Loucy (cell line): Measurements from ENCODE around the gene IKBKG.

Experiments used
- H2AFZ ChIP-seq: fragments of 200-600 bp; sonication (generic); 2 replicates; pipeline ENCODE4 v1.6.0; 2016; ENCODE audit warnings: antibody characterized with exemption, mild to moderate bottlenecking, low read length, moderate library complexity
- H3F3A ChIP-seq: fragments of 200-600 bp; 2 replicates; pipeline ENCODE4 v1.6.0; 2016; ENCODE audit warnings: antibody characterized with exemption, low read depth, mild to moderate bottlenecking
- H3K27me3 ChIP-seq: fragments of 200-600 bp; sonication (generic); 2 replicates; pipeline ENCODE4 v1.6.1; 2014; ENCODE audit warnings: low read length, mild to moderate bottlenecking; ENCODE audit not compliant: insufficient read depth, poor library complexity, severe bottlenecking
- H3K36me3 ChIP-seq: fragments of 200-600 bp; sonication (generic); 2 replicates; pipeline ENCODE4 v1.6.1; 2016; ENCODE audit warnings: low read length; ENCODE audit not compliant: insufficient read depth
- H3K4me1 ChIP-seq: fragments of 200-600 bp; sonication (generic); 2 replicates; pipeline ENCODE4 v1.5.1; 2014; ENCODE audit warnings: low read length, mild to moderate bottlenecking; ENCODE audit not compliant: insufficient read depth, poor library complexity, severe bottlenecking
- H3K4me2 ChIP-seq: fragments of 200-600 bp; sonication (generic); 2 replicates; pipeline ENCODE4 v1.6.0; 2014; ENCODE audit warnings: antibody characterized with exemption, low read length, low read depth, mild to moderate bottlenecking; ENCODE audit not compliant: poor library complexity, severe bottlenecking
- H3K4me3 ChIP-seq: fragments of 200-600 bp; sonication (generic); 2 replicates; pipeline ENCODE4 v1.5.1; 2014; ENCODE audit warnings: low read length, mild to moderate bottlenecking, mixed read lengths; ENCODE audit not compliant: poor library complexity, severe bottlenecking
- H3K79me2 ChIP-seq: fragments of 200-600 bp; sonication (generic); 2 replicates; pipeline ENCODE4 v1.6.1; 2014; ENCODE audit warnings: low read length; ENCODE audit not compliant: insufficient read depth
- H3K9ac ChIP-seq: fragments of 200-600 bp; sonication (generic); 2 replicates; pipeline ENCODE4 v1.6.0; 2014; ENCODE audit warnings: mild to moderate bottlenecking, low read depth, low read length, moderate library complexity; ENCODE audit not compliant: poor library complexity, severe bottlenecking
- H3K9me2 ChIP-seq: fragments of 200-600 bp; sonication (generic); replicated peaks from 2 replicates; pipeline ENCODE4 v1.6.1; 2016; ENCODE audit warnings: low read depth, low read length, mixed read lengths
- H3K9me3 ChIP-seq: fragments of 200-600 bp; sonication (generic); 2 replicates; pipeline ENCODE4 v1.6.1; 2014; ENCODE audit warnings: mild to moderate bottlenecking, antibody characterized with exemption, low read length, low read depth; ENCODE audit not compliant: insufficient read depth
- H4K20me1 ChIP-seq: fragments of 200-600 bp; sonication (generic); 2 replicates; pipeline ENCODE4 v1.6.0; 2014; ENCODE audit warnings: antibody characterized with exemption, low read length, mild to moderate bottlenecking; ENCODE audit not compliant: insufficient read depth, poor library complexity, severe bottlenecking
- CTCF ChIP-seq: fragments of 200-600 bp; sonication (generic); conservative IDR thresholded peaks from 2 replicates; pipeline ENCODE4 v1.5.1; 2014; ENCODE audit warnings: mild to moderate bottlenecking, antibody characterized with exemption, low read length
- EZH2phosphoT487 ChIP-seq: fragments of 200-600 bp; IDR thresholded peaks from 2 replicates; pipeline ENCODE4 v1.6.1; 2018; ENCODE audit warnings: antibody characterized with exemption, mild to moderate bottlenecking, moderate library complexity, borderline replicate concordance

IKBKG gene

GRCh38 chrX:154531626-154532025 lies 15.8 kb upstream of the IKBKG start:
- H3K27me3 ChIP-seq = no peaks in the 10 kb centered on the region
- no peaks in the 10 kb centered on the region for H3F3A ChIP-seq
- H3K9me2 ChIP-seq = no peaks in the 10 kb centered on the region
- H4K20me1 ChIP-seq = no peaks in the 10 kb centered on the region
- TF ChIP-seq CTCF (no peak), EZH2phosphoT487 (no peak)
- H3K36me3 ChIP-seq = peaks cover 31% of the 10 kb centered on the region; the same call in 1 of the 2 replicates
- no peak overlapping the region for H3K4me3 ChIP-seq
- peaks cover 6% of the 10 kb centered on the region for H3K4me1 ChIP-seq
- no peak overlapping the region for H2AFZ ChIP-seq
- no peak overlapping the region for H3K4me2 ChIP-seq
- H3K79me2 ChIP-seq = no peaks in the 10 kb centered on the region
- H3K9me3 ChIP-seq = no peaks in the 10 kb centered on the region
- H3K9ac ChIP-seq = no peak overlapping the region

- Histone ChIP-seq H3K9me2 (no peaks in the 10 kb centered on the region), H2AFZ (no peak overlapping the region), H3K4me3 (no peak overlapping the region), H3K79me2 (no peaks in the 10 kb centered on the region), H3K4me1 (no peaks in the 10 kb centered on the region), H3F3A (no peaks in the 10 kb centered on the region), H3K27me3 (no peaks in the 10 kb centered on the region), H3K4me2 (no peak overlapping the region), H3K36me3 (peaks cover 31% of the 10 kb centered on the region; the same call in 1 of the 2 replicates), H4K20me1 (no peaks in the 10 kb centered on the region), H3K9ac (no peak overlapping the region), H3K9me3 (no peaks in the 10 kb centered on the region)
- TF ChIP-seq CTCF (no peak), EZH2phosphoT487 (no peak)
Measured at GRCh38 chrX:154532690-154533089, 14.7 kb upstream of the IKBKG start.

GRCh38 chrX:154534526-154535322 lies 12.7 kb upstream of the IKBKG start:
- Histone ChIP-seq H3K9me2 (no peaks in the 10 kb centered on the region), H4K20me1 (no peaks in the 10 kb centered on the region), H3K36me3 (peaks cover 31% of the 10 kb centered on the region; the same call in 1 of the 2 replicates), H3K4me1 (no peaks in the 10 kb centered on the region), H3K9ac (no peak overlapping the region), H3K4me3 (no peak overlapping the region), H3K9me3 (no peaks in the 10 kb centered on the region), H3K79me2 (no peaks in the 10 kb centered on the region), H2AFZ (no peak overlapping the region), H3F3A (no peaks in the 10 kb centered on the region), H3K27me3 (no peaks in the 10 kb centered on the region), H3K4me2 (no peak overlapping the region)
- no peak for TF ChIP-seq EZH2phosphoT487
- peak; percentile 86 for TF ChIP-seq CTCF
